Stimulated activated CD8-positive, alpha-beta memory T cell treated with anti-CD3 and anti-CD28 coated beads, Interleukin-12 subunit alpha, Interleukin-12 subunit beta, amount 100 ng/mL, for 24 hours (primary cell): ENCODE data around the gene OR13C5.
"Not testable (repeated sequence)": the region's sequence is repeated elsewhere in the genome, so short reads cannot be mapped to it uniquely, and the experiment has no call there.

Experiments
- DNase-seq: peaks from one replicate; pipeline ENCODE4 v3.0.0-alpha.2; 2020; ENCODE audit errors: extremely low read depth

Gene OR13C5, protein sequence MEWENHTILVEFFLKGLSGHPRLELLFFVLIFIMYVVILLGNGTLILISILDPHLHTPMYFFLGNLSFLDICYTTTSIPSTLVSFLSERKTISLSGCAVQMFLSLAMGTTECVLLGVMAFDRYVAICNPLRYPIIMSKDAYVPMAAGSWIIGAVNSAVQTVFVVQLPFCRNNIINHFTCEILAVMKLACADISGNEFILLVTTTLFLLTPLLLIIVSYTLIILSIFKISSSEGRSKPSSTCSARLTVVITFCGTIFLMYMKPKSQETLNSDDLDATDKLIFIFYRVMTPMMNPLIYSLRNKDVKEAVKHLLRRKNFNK

DNA sequence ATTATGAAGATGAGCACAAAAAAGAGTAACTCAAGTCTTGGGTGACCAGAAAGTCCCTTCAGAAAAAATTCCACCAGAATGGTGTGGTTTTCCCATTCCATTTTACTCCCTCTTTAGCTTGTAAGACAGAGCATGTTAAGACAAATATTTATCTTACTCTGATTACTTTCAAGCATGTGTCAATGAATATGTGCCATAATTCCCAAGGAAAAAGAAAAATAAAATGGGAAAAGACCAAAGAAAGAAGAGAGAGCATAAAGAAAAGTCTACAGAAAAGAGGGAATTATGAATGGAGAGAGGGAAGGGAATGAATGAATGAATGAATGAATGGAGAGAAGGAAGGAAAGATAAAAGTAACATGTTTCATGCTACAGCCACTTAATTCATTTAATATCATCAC, at the start of gene OR13C5:
Gene OR13C5 (minus strand): TSS at position 101 of the 400 bp plus-strand sequence. CDS start 0 bp downstream, at position 101.
- not testable (repeated sequence) for DNase-seq

DNA sequence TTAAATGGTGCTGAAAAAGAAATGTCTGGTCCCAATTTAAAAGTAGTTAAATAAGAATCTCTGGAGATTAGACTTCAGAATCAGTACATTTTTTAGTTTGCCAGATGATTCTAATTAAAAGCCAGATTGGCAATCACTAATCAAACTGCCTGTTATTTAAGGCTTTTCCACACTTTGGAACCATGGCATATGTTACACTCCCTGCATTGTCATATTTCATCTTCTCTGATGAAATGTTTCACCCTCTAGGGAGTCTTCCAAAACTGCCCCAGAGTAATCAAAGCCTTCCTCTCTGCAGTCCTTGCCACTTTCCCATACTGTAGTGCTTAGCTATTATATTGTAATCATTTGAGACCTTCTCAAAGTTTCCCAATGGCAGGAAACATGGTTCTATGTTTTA, 36.2 kb upstream of the OR13C5 start:
- no peak for DNase-seq

DNA sequence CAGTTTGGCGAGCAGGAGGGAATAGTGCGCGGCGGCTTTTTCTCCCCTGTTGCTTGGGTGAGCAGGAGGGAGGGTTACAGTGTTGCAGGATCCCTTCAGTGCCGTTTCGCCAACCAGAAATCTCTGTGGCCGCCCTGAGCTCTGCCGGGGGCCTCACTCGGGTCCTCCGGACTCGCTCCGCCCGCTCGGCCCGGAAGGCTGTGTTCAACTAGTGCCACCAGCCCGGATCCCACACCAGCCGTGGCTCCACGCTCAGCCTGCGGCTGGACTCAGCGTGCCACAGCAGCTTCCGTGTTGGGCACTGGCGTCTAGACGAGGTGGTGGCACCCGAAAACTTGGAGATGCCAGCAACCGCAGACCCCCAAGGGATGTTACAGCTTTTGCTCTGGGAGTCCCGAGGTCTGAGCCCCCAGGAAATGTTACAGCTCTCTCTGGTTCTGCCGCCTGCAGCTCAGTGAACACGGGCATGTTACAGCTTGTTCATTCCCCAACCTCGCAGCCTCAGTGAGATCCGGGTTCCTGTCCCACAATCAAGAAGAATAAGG, 34.8 kb upstream of the OR13C5 start:
- no peak for DNase-seq

DNA sequence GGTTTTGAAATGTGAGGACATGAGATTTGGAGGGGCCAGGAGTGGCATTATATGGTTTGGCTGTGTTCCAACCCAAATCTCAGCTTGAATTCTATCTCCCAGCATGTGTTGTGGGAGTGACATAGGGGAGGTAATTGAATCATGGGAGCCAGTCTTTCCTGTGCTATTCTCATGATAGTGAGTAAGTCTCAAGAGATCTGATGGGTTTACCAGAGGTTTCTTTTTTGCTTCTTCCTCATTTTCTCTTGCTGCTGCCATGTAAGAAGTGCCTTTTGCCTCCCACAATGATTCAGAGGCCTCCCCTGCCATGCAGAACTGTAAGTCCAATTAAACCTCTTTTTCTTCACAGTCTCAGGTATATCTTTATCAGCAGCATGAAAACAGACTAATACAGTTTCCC, 26.8 kb upstream of the OR13C5 start:
- DNase-seq: not testable (repeated sequence)

DNA sequence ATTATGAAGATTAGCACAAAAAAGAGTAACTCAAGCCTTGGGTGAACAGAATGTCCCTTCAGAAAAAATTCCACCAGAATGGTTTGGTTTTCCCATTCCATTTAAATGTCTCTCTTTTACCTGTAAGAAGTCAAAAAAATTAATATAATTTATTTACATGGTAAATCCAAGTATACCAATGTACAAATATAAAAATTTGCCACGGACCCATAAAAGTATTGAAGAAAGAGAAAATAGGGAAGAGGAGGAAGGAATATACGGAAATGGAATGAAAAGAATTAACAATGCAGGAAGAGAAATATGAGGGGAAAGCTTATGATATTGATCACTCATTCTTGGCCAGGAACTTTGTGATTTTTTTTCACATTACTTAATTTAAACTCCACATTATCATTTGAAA, 18.9 kb upstream of the OR13C5 start, which contains the start of gene OR13C9:
Gene OR13C9 (minus strand): TSS at position 101 of the 400 bp plus-strand sequence. CDS start 0 bp downstream, at position 101.
- DNase-seq: no peak

DNA sequence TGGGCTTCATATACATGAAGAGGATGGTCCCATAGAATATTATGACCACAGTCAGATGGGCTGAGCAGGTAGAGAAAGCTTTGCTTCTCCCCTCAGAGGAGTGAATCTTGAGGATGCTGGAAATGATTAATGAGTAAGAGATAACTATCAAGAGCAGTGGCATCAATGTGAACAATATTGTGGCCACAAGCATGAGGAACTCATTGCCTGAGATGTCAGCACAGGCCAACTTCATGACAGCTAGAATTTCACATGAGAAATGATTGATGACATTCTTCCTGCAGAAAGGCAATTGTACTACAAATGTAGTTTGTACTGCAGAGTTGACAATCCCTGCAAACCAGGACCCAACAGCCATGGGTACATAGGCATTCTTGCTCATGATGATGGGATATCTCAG, 18.2 kb upstream of the OR13C5 start:
- DNase-seq: no peak

DNA sequence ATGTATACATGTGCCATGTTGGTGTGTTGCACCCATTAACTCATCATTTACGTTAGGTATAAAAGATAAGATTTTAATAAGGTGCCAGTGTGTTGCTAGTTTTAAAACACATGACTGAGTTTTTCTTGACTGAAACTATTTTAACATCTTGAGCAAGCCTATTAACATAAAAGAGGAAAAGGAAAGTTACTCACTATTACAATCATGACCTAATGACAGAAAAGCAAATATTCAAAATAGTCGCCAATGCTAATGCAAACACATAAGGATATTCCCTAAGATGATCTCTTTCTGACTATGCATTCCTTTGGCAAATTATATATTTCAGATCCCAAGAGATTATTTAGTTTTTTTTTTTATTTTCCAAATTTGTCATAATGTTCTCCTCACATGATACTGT, 12.0 kb upstream of the OR13C5 start:
- DNase-seq: no peak

DNA sequence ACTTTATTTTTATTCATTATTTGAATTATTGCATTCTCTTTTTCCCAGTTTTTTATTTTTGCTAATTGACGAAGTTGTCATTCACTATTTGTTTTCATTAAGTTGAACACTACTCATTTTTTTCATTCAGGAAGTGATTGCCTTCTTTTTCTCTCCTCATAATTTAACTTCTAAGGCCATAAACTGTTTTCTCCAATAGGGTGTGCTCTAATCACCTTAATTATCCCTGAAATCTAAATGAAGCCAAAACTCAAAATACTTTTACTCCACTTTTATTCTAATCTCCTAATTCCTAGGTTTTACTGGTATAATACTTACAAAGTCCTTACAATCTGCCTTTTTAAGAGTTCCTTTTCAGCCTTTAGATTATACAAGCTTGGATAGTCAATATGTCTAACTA, 9.1 kb upstream of the OR13C5 start:
- no peak for DNase-seq

DNA sequence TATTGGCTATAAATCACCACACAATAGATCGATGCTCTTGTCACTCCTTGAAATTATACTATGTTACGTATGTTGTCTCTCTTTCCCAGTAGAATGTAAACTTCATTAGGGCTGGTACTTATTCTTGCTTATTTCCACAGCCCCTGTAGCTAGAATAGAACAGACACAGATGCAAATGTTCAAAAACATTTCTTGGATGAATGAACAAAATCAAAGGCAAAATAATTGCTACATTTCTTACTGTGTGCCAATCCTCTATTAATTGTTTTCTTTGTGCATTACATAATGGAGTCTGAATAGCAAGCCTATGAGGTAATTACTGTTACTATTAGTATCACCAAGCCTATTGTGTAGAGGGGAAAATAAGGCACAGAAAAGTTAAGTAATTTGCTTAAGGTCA, 6.9 kb upstream of the OR13C5 start:
- no peak for DNase-seq

DNA sequence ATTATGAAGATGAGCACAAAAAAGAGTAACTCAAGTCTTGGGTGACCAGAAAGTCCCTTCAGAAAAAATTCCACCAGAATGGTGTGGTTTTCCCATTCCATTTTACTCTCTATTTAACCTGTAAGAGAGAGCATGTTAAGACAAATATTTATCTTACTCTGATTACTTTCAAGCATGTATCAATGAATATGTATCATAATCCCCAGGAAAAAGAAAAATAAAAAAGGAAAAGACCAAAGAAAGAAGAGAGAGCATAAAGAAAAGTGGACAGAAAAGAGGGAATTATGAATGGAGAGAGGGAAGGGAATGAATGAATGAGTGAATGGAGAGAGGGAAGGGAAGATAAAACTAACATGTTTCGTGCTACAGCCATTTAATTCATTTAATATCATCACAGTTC, 6.3 kb upstream of the OR13C5 start, which contains the start of gene OR13C2:
Gene OR13C2 (minus strand): TSS at position 101 of the 400 bp plus-strand sequence. CDS start 0 bp downstream, at position 101.
- not testable (repeated sequence) for DNase-seq

DNA sequence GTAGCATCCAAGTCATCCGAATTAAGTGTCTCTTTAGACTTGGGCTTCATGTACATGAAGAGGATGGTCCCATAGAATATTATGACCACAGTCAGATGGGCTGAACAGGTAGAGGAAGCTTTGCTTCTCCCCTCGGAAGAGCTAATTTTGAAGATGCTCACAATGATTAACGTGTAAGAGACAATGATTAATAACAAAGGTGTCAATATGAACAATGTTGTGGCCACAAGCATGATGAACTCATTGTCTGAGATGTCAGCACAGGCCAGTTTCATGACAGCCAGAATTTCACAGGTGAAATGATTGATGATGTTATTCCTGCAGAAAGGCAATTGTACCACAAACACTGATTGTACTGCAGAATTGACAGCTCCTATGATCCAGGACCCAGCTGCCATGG, 5.6 kb upstream of the OR13C5 start:
- DNase-seq: no peak

DNA sequence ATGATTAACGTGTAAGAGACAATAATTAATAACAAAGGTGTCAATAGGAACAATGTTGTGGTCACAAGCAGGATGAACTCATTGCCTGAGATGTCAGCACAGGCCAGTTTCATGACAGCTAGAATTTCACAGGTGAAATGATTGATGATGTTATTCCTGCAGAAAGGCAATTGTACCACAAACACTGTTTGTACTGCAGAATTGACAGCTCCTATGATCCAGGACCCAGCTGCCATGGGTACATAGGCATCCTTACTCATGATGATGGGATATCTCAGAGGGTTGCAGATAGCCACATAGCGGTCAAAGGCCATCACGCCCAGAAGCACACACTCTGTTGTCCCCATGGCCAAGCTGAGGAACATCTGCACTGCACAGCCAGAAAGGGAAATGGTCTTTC, 464 bp downstream of the OR13C5 start:
- not testable (repeated sequence) for DNase-seq

DNA sequence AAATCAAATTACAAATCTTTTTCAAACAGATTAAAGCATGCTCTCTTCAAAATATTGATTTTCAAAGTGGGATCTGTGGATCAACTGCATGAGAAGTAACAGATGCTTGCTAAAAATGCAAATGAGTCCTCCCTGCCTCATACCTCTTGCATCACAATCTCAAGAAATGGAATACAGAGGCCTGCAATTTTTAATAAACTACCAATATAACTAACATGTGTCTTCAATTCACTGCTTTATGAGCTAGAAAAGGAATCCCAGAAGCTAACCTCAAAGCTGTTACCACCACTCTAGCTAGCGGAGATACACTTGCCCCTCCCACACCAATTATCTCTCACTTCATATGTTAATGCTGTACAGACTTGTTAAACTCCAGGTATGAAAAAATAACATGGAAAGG, 9.6 kb downstream of the OR13C5 start:
- DNase-seq: no peak

DNA sequence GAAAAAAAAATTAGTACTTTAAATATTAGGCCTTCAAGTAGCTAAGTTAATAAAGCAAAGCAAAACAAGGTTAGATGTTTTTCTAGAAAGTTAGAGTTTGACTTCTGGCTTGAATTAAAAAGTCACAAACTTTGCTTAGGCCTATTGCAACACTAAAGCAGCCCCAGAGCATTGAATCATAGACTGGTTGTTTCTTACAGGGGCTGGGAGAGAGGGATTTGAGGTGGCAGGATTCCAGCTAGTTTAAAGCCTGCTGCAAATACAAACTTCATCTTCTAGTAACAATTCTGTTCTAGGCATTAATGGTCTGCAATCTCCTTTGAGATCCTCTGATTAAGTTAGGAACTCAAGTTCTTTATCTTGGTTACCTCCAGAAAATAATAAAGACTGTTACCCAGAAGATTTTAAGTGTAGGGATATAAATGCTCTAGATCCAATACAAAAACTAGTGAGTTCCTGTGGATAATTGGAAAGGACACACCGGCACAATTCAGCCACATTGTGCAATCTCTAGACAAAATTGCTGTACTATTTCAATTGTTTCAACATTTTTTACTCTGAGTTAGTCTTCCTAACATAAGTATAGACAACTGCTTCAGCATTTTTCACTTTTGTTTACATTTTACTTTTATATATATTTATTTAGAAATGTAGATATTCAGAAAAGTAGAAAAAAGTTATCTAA, 12.6 kb downstream of the OR13C5 start:
- no peak for DNase-seq

DNA sequence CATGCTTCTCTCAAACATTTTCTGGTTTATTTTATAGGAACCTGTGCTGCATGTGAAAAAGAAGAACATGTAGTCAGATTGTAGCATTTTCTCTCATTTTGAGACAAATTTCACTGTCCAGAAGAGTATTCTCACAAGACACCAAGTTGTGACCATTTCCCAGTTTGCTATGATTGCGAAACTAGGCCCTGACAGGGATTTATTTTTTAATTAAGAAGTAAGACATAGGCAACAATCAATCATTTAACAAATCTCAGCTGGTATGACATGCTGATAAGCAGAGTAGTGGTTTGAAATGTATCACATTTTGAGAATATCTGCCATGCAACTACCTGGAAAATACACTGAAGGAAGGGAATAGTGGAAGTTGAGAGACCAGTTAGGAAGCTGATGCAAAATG, 18.7 kb downstream of the OR13C5 start:
- no peak for DNase-seq

DNA sequence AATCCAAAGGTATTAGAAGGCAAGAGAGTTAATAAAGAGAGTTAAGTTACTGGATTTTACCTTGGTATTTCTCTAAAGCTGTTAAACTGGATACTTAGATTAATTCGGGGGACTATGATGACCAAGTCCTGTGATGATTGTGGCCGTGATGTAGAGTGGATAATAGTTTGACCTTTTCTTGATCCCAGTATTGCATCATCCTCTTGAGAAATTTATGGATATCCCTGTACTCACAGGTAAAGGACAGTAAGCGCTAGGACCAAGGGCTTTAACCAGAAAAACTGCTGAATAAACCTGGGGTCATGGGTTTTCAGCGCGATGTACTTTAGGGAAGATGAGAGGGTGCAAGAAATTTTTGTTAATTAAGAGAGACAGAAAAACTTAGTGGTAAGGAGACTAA, 21.9 kb downstream of the OR13C5 start:
- no peak for DNase-seq

DNA sequence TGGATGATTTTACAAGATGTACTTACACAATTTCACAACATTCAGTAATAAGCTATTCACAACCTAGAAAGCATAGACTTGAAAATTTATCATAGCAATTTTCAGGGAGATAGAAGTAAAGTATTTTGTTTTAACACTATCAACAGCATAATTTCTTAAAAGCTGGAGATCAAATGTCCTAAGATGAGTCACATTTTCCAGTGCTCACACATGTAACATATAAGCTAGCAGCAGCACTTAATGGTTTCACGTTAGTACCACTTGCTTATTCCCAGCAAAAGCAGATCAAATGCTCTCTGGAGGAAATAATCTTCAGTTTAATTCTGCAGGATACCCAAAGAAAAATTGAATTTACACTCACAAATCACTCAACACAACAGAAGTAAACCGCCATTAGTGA, 23.8 kb downstream of the OR13C5 start:
- no peak for DNase-seq

DNA sequence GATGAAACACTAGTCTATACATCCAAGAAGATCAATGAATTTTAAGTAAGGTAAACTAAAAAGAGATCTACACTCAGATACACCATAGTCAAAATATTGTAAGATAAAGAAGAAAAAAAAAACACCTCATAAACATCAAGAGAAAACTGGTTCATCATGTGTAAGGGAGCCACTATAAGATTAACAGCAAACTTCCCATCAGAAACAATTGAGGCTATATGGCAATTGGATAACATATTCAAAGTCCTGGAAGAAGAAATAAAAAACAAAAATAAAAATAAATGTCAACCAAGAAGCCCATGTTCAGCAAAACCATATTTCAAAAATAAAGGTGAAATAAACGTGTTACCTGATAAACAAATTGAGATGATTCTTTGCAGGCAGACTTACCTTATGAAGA, 26.6 kb downstream of the OR13C5 start:
- DNase-seq: no peak

DNA sequence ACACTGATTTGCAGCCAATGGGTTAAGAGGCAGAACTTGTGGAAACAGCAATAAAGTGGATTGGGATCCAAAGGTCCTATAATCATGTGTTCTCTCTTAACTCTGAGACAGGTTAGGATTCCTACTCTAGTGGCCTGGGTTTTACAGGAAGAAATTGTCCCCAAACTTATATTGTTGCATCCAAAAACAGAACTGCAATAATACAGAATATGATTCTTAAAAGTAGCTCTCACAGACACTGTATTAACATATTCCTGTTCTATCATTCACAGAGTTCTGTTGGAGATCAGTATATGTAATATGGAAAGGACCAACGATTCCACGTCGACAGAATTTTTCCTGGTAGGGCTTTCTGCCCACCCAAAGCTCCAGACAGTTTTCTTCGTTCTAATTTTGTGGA, 30.3 kb downstream of the OR13C5 start, which contains the start of gene OR13C8:
Gene OR13C8 (plus strand): TSS at position 301 of the 400 bp plus-strand sequence. CDS start 0 bp downstream, at position 301.
- no peak for DNase-seq

DNA sequence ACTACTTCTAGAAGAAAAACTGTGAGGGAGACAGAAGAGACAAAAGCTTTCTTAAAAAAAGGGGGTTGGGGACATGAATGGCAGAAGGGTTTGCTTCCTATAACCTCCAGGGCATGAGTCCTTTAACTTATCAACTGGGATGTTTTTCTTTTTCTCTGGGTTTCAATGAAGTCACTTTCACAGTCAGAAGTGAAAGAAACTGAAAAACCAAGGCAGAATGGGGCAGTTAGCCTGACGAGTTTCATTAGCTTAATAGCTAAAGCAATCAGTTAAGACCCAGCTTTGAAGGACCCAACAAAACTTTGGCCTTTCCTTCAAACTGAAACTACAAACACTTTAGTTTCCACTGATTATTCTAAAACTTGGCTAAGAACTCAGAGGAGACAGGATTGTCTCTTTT, 34.9 kb downstream of the OR13C5 start:
- no peak for DNase-seq

DNA sequence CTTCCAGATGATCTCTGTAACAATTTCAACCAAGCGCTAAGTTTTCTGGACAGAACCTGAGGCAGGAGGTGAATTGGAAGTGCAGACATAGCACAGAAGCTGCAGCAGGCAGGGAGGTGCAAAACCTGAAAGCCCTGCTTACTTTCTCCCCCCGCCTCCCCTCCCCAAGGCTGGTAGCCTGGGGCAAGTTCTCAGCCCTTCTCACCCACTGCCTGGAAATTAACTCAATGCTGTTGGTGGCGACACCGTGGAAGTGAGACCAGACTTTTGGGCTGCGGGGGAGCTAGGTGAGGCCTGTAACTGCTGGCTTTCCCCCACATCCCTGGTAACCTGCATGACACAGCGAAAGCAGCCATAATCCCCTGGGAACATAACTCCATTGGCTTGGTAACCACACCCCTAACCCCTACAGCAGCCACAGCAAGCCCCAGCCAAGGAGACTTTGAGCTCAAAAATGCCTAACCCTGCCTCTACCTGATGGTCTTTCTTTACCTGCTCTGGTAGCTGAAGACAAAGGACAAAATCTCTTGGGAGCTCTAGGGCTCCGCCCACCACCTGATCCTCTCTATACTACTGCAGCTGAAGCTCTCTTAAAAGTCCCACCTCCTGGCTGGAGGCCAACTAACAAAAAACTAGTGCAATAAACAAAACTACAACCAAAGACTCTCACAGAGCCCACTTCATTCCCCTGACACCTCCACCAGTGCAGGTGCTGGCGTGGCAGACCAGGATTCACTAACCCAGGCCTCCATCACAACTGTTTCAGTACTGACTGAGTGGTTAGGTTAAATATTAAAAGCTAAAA, 42.2 kb downstream of the OR13C5 start:
- DNase-seq: no peak

DNA sequence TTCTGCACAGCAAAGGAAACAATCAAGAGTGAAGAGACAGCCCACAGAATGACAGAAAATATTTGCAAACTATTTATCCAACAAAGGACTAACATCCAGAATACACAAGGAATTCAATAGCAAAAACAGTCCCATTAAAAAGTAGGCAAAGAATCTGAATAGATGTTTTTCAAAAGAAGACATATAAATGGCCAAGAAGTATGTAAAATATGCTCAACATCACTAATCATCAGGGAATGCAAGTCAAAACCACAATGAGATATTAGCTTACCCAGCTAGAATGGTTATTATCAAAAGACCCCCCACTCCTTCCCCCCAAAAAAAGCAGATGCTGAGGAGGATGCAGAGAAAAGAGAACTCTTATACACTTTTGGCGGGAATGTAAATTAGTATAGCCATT, 43.7 kb downstream of the OR13C5 start:
- no peak for DNase-seq
